Measurements from ENCODE around the gene DISP1.

DISP1 gene

DNA sequence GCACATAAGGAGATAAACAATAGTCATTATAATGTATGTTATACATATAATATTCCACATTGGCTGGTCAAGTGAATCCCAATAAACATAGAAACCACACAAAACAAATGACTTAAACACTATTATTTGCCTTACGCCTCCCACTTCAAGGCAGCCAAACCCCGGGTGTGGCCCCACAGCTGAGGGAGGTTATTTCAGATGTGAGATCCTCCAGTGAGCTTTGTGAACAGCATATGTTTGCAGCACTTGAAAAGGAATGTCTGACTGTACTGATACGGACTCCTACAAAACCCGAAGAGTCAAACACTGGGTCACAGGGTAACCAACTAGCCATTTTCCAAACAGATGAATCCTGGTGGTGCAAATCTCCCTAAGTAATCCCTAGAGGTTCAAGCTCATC, 27.1 kb upstream of the DISP1 start:
- TF ChIP-seq CTCF (IDR thresholded peaks at IDR 0.05; ENCODE audit: low read depth, low read length): no peak
- H3K4me3 ChIP-seq (ENCODE audit: low read depth, low read length): no peak overlapping the region

GRCh38 chr1:222788402-222789156, 26.3 kb upstream of the DISP1 start:
- no peak overlapping the region for H3K4me3 ChIP-seq (ENCODE audit: low read depth, low read length)
- no peak for TF ChIP-seq CTCF (IDR thresholded peaks at IDR 0.05; ENCODE audit: low read depth, low read length)

GRCh38 chr1:222790115-222790514, 24.7 kb upstream of the DISP1 start:
- no peak overlapping the region for H3K4me3 ChIP-seq (ENCODE audit: low read depth, low read length)
- no peak for TF ChIP-seq CTCF (IDR thresholded peaks at IDR 0.05; ENCODE audit: low read depth, low read length)

GRCh38 chr1:222790520-222790919, 24.3 kb upstream of the DISP1 start:
- TF ChIP-seq CTCF (IDR thresholded peaks at IDR 0.05; ENCODE audit: low read depth, low read length): no peak
- H3K4me3 ChIP-seq (ENCODE audit: low read depth, low read length): no peak overlapping the region

GRCh38 chr1:222791006-222791710, 23.7 kb upstream of the DISP1 start:
- no peak overlapping the region for H3K4me3 ChIP-seq (ENCODE audit: low read depth, low read length)
- TF ChIP-seq CTCF (IDR thresholded peaks at IDR 0.05; ENCODE audit: low read depth, low read length): no peak

DNA sequence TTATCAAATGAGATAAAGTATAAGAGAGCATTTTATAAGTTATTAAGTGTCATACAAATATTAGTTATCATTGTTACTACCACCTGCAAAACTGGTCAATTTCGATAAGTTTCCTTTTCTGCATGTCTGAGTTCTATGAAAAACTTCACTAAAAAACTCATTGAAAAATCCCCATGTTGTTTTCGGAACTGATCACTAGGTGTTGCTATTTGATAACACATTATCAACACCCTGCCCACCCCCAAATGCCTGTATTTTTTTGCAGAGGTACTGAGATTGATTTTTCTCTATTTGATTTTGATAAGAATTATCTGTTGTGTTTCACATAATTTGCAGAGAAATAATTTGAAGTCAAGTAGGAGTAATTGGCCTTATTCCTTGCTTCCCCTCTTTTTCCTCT, 22.1 kb upstream of the DISP1 start:
- no peak overlapping the region for H3K4me3 ChIP-seq (ENCODE audit: low read depth, low read length)
- TF ChIP-seq CTCF (IDR thresholded peaks at IDR 0.05; ENCODE audit: low read depth, low read length): peak; percentile 27; the same call in 1 of the 2 replicates

Measured in WI38 (cell line).